HUES6 (cell line): ENCODE data around the gene COQ3.
A peak's percentile ranks its signal among the peaks of the same experiment; 100 is the strongest.
"Not testable (repeated sequence)": the region's sequence is repeated elsewhere in the genome, so short reads cannot be mapped to it uniquely, and the experiment has no call there.

ENCODE experiments used
- H3K27ac ChIP-seq: 2 replicates; pipeline ENCODE4 v1.7.0; 2013; ENCODE audit warnings: low read depth, mild to moderate bottlenecking, low read length, inconsistent platforms
- H3K27me3 ChIP-seq: 2 replicates; pipeline ENCODE4 v1.6.1; 2013; ENCODE audit warnings: low read length; ENCODE audit not compliant: control insufficient read depth, insufficient read depth
- H3K36me3 ChIP-seq: 2 replicates; pipeline ENCODE4 v1.6.1; 2013; ENCODE audit warnings: low read length; ENCODE audit not compliant: control insufficient read depth, insufficient read depth
- H3K4me1 ChIP-seq: 2 replicates; pipeline ENCODE4 v1.6.1; 2013; ENCODE audit warnings: low read length; ENCODE audit not compliant: control insufficient read depth, insufficient read depth
- H3K4me3 ChIP-seq: 2 replicates; pipeline ENCODE4 v1.5.1; 2013; ENCODE audit warnings: low read depth, low read length
- H3K9ac ChIP-seq: one replicate; pipeline ENCODE4 v1.6.1; 2013; ENCODE audit warnings: mild to moderate bottlenecking, low read length
- H3K9me3 ChIP-seq: 2 replicates; pipeline ENCODE4 v1.6.1; 2013; ENCODE audit warnings: low read depth, low read length; ENCODE audit not compliant: control insufficient read depth, insufficient read depth

The COQ3 gene

GRCh38 chr6:99349171-99350141, 44.5 kb downstream of the COQ3 start, which contains the start of gene FAXC:
Gene FAXC (minus strand): TSS chr6:99349674. CDS start chr6:99349372, 302 bp downstream.
- Histone ChIP-seq H3K4me1 (peaks cover 33% of the 10 kb centered on the region), H3K27me3 (peaks cover 7% of the 10 kb centered on the region; the same call in 1 of the 2 replicates), H3K9ac (peak within 1 kb of the TSS; percentile 92), H3K27ac (peak within 1 kb of the TSS; percentile 72; the same call in 1 of the 2 replicates), H3K36me3 (no peaks in the 10 kb centered on the region), H3K4me3 (peak within 1 kb of the TSS; percentile 94), H3K9me3 (no peaks in the 10 kb centered on the region)

- no peaks in the 10 kb centered on the region for H3K36me3 ChIP-seq
- H3K4me1 ChIP-seq = peaks cover 39% of the 10 kb centered on the region
- H3K9me3 ChIP-seq = no peaks in the 10 kb centered on the region
- H3K9ac ChIP-seq = peak overlapping the region; percentile 92
- H3K4me3 ChIP-seq = peak overlapping the region; percentile 94
- H3K27me3 ChIP-seq = peaks cover 7% of the 10 kb centered on the region; the same call in 1 of the 2 replicates
- peak overlapping the region; percentile 63; the same call in 1 of the 2 replicates for H3K27ac ChIP-seq
Observed at GRCh38 chr6:99348288-99349170, 45.5 kb downstream of the COQ3 start.

- H3K27ac ChIP-seq = no peak overlapping the region
- H3K4me1 ChIP-seq = peaks cover 39% of the 10 kb centered on the region
- H3K9me3 ChIP-seq = no peaks in the 10 kb centered on the region
- H3K27me3 ChIP-seq = peaks cover 7% of the 10 kb centered on the region; the same call in 1 of the 2 replicates
- no peaks in the 10 kb centered on the region for H3K36me3 ChIP-seq
- peak overlapping the region; percentile 94 for H3K4me3 ChIP-seq
- H3K9ac ChIP-seq = peak overlapping the region; percentile 92
Observed at GRCh38 chr6:99347804-99348203, 46.2 kb downstream of the COQ3 start.

- Histone ChIP-seq H3K4me3 (no peak overlapping the region), H3K27me3 (peaks cover 7% of the 10 kb centered on the region; the same call in 1 of the 2 replicates), H3K9ac (no peak overlapping the region), H3K36me3 (no peaks in the 10 kb centered on the region), H3K4me1 (peaks cover 39% of the 10 kb centered on the region), H3K9me3 (no peaks in the 10 kb centered on the region), H3K27ac (no peak overlapping the region)
Observed at GRCh38 chr6:99346595-99346994, 47.4 kb downstream of the COQ3 start.

GRCh38 chr6:99345164-99345563, 48.8 kb downstream of the COQ3 start:
- H3K9ac ChIP-seq = no peak overlapping the region
- no peaks in the 10 kb centered on the region for H3K36me3 ChIP-seq
- H3K27ac ChIP-seq = no peak overlapping the region
- H3K27me3 ChIP-seq = peaks cover 4% of the 10 kb centered on the region; the same call in 1 of the 2 replicates
- no peaks in the 10 kb centered on the region for H3K9me3 ChIP-seq
- H3K4me3 ChIP-seq = no peak overlapping the region
- peaks cover 31% of the 10 kb centered on the region for H3K4me1 ChIP-seq

GRCh38 chr6:99344289-99344688, 49.7 kb downstream of the COQ3 start:
- no peak overlapping the region for H3K27ac ChIP-seq
- H3K36me3 ChIP-seq = no peaks in the 10 kb centered on the region
- H3K9ac ChIP-seq = no peak overlapping the region
- no peaks in the 10 kb centered on the region for H3K9me3 ChIP-seq
- H3K4me3 ChIP-seq = no peak overlapping the region
- H3K4me1 ChIP-seq = peaks cover 29% of the 10 kb centered on the region
- H3K27me3 ChIP-seq = no peaks in the 10 kb centered on the region; the same call in 1 of the 2 replicates

- peaks cover 18% of the 10 kb centered on the region for H3K4me1 ChIP-seq
- H3K27ac ChIP-seq = no peak overlapping the region
- no peak overlapping the region for H3K9ac ChIP-seq
- H3K36me3 ChIP-seq = no peaks in the 10 kb centered on the region
- H3K27me3 ChIP-seq = no peaks in the 10 kb centered on the region
- H3K4me3 ChIP-seq = no peak overlapping the region
- H3K9me3 ChIP-seq = no peaks in the 10 kb centered on the region
Observed at GRCh38 chr6:99341862-99342455, 52.0 kb downstream of the COQ3 start.

- no peaks in the 10 kb centered on the region for H3K27me3 ChIP-seq
- no peaks in the 10 kb centered on the region; the same call in 1 of the 2 replicates for H3K36me3 ChIP-seq
- no peaks in the 10 kb centered on the region for H3K9me3 ChIP-seq
- no peak overlapping the region for H3K4me3 ChIP-seq
- H3K9ac ChIP-seq = no peak overlapping the region
- peaks cover 8% of the 10 kb centered on the region; the same call in 1 of the 2 replicates for H3K4me1 ChIP-seq
- no peak overlapping the region for H3K27ac ChIP-seq
Observed at GRCh38 chr6:99338188-99338587, 55.8 kb downstream of the COQ3 start.

GRCh38 chr6:99335298-99335697, 58.7 kb downstream of the COQ3 start:
- H3K4me3 ChIP-seq, H3K9me3 ChIP-seq, H3K4me1 ChIP-seq, H3K36me3 ChIP-seq, H3K27me3 ChIP-seq, H3K9ac ChIP-seq: not testable (repeated sequence)
- H3K27ac ChIP-seq = peak overlapping the region; percentile 50; the same call in 1 of the 2 replicates

- H3K9me3 ChIP-seq = no peaks in the 10 kb centered on the region
- H3K27me3 ChIP-seq = no peaks in the 10 kb centered on the region
- H3K36me3 ChIP-seq = peaks cover 3% of the 10 kb centered on the region; the same call in 1 of the 2 replicates
- peaks cover 8% of the 10 kb centered on the region; the same call in 1 of the 2 replicates for H3K4me1 ChIP-seq
- peak overlapping the region; percentile 20; the same call in 1 of the 2 replicates for H3K27ac ChIP-seq
- peak overlapping the region; percentile 65 for H3K9ac ChIP-seq
- no peak overlapping the region for H3K4me3 ChIP-seq
Observed at GRCh38 chr6:99334526-99335127, 59.4 kb downstream of the COQ3 start.
